Measurements from ENCODE around the gene MAB21L4. TPM values are rescaled to one million over a fixed set of nuclear protein-coding genes. Genes with fewer than 3 reads are reported as not detected.

Gene MAB21L4
- total RNA-seq, 1 donor from 2014 or later: 2.1 TPM

DNA sequence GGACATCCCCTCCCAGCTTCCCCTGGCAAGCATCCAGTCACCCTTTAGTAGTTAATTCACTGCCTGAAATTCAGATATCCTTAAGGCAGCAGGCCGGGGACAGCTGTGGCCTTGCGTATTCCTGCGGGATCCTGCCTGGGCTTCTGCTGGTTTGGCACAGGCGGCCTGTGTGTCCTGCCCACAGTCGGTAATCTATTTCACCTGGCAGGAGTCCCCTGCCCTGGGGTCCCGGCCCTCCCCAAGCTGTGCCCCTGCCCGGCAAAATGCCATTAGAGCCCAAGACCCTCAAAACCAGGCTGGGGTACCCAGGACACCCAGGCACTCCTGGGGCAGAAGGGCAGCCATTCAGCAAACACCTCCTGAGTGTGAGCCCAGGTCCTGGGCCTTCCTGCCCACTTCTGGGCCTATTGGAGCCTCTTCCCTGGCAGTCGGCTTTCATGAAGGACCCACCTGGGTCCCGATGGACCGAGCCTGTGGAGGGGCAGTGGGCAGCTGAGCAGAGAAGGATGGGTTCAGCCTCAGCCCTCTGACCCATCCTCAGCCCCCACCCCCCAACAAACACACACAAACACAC, 21.8 kb upstream of the MAB21L4 start:
- Histone ChIP-seq H3K36me3 (ENCODE audit: control insufficient read depth, insufficient read depth, low read length) (no peaks in the 10 kb centered on the region), H3K27me3 (ENCODE audit: control insufficient read depth, insufficient read depth, low read length) (peaks cover 6% of the 10 kb centered on the region), H3K4me3 (ENCODE audit: low read depth, low read length) (no peak overlapping the region)
- TF ChIP-seq, protein P1, sequence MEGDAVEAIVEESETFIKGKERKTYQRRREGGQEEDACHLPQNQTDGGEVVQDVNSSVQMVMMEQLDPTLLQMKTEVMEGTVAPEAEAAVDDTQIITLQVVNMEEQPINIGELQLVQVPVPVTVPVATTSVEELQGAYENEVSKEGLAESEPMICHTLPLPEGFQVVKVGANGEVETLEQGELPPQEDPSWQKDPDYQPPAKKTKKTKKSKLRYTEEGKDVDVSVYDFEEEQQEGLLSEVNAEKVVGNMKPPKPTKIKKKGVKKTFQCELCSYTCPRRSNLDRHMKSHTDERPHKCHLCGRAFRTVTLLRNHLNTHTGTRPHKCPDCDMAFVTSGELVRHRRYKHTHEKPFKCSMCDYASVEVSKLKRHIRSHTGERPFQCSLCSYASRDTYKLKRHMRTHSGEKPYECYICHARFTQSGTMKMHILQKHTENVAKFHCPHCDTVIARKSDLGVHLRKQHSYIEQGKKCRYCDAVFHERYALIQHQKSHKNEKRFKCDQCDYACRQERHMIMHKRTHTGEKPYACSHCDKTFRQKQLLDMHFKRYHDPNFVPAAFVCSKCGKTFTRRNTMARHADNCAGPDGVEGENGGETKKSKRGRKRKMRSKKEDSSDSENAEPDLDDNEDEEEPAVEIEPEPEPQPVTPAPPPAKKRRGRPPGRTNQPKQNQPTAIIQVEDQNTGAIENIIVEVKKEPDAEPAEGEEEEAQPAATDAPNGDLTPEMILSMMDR (IDR thresholded peaks at IDR 0.05; ENCODE audit: insufficient read depth, low read length, poor library complexity, severe bottlenecking): no peak
- DNase-seq (ENCODE audit: low read depth): no peak

DNA sequence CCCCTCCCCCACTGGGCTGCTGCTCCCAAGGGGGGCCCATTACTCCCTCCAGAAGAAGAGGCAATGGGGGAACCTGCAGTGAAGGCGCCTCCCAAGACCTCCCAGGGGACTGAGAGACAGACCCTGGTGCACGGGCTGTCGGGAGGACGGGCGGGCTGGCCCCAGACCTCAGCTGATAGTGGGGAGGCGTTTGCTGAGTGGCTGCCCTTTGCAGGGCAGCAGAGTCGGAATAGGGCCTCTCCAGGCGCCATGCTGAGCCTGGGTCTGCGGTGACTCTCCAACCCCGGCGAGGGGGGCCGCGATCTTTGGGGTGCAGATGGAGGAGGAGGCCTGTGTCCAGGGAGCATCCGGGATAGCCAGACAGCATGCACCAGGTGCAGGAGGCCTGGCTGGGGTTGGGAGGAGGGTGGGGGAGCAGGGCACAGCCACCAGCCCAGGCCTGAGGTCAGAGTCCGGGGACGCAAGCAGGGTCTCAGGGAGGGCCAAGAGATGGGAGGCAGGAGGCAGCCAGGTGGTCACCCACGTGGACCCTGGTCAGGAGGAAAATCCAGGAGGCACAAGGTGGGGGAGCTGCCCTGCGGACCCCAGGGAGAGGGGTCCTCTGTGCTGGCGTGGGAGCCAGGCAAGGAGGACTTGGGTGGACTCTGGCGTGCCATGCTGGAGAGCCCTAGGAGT, 21.2 kb upstream of the MAB21L4 start:
- peaks cover 6% of the 10 kb centered on the region for H3K27me3 ChIP-seq (ENCODE audit: control insufficient read depth, insufficient read depth, low read length)
- TF ChIP-seq, protein P1 (IDR thresholded peaks at IDR 0.05; ENCODE audit: insufficient read depth, low read length, poor library complexity, severe bottlenecking): no peak
- no peak for DNase-seq (ENCODE audit: low read depth)
- no peak overlapping the region for H3K4me3 ChIP-seq (ENCODE audit: low read depth, low read length)
- H3K36me3 ChIP-seq (ENCODE audit: control insufficient read depth, insufficient read depth, low read length): no peaks in the 10 kb centered on the region

DNA sequence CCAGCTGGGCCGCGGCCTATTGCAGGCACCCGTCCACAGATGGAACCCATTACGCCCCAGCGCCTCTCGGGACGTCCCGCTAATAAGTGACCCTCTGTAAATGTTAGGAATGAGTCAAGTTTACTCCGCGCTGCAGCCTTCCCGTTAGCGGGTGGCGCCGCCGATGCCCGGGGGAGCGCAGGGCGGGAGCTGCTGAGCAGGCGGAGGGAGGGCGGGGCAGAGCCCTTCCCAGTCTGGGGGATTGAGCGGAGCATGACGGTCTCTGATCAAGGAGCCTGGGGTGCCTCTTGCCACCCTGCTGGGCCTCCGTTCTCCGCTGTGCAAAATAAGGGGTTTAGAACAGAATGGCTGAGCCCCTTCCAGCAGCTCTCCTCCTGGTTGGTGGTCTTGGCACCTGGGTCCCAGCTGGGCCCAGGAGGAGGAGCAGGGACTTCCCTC, 20.6 kb upstream of the MAB21L4 start:
- no peaks in the 10 kb centered on the region for H3K36me3 ChIP-seq (ENCODE audit: control insufficient read depth, insufficient read depth, low read length)
- peak; percentile 37 for DNase-seq (ENCODE audit: low read depth)
- H3K4me3 ChIP-seq (ENCODE audit: low read depth, low read length): no peak overlapping the region
- peaks cover 6% of the 10 kb centered on the region for H3K27me3 ChIP-seq (ENCODE audit: control insufficient read depth, insufficient read depth, low read length)
- TF ChIP-seq, protein P1 (IDR thresholded peaks at IDR 0.05; ENCODE audit: insufficient read depth, low read length, poor library complexity, severe bottlenecking): no peak

DNA sequence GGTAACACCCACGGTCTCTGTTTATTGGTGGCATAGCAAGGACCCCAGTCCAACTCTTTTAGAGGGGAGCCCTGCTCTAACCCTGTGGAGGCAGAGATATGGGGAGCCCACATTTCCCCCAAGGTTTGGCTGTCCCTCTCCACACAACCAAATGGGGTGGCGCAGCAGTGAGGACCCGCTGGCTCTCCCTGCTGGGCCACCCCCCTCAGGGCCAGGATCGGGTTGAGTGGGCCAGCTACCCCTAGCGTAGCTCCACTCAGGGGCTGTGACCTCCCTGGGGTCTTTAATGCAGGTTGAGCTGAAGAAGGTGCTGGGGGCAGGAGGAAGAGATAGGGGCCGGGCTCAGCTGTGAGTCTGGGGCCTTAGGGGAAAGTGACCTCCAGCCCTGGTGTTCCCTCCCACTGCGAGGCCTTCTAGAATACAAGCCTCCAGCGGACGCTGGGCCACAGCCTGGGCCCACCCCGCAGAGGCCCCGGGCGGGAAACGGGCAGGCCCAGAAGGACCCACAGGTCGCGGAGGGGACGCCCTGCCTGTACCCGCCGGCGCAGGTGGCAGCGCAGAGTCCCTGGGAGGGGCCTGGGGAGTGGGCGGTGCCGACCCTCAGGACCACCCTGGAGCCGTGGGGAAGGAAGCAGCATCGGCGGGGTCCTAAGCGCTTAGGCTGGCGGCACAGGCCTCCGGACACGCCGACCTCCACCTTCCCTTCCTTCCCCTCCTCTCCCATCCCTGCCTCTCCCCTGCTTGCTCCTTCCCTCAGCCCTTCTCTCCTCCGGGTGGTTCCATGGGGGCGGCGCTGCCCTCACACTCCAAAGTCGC, 19.8 kb upstream of the MAB21L4 start:
- Histone ChIP-seq H3K36me3 (ENCODE audit: control insufficient read depth, insufficient read depth, low read length) (no peaks in the 10 kb centered on the region), H3K4me3 (ENCODE audit: low read depth, low read length) (no peak overlapping the region), H3K27me3 (ENCODE audit: control insufficient read depth, insufficient read depth, low read length) (peaks cover 6% of the 10 kb centered on the region)
- no peak for DNase-seq (ENCODE audit: low read depth)
- TF ChIP-seq, protein P1 (IDR thresholded peaks at IDR 0.05; ENCODE audit: insufficient read depth, low read length, poor library complexity, severe bottlenecking): no peak

DNA sequence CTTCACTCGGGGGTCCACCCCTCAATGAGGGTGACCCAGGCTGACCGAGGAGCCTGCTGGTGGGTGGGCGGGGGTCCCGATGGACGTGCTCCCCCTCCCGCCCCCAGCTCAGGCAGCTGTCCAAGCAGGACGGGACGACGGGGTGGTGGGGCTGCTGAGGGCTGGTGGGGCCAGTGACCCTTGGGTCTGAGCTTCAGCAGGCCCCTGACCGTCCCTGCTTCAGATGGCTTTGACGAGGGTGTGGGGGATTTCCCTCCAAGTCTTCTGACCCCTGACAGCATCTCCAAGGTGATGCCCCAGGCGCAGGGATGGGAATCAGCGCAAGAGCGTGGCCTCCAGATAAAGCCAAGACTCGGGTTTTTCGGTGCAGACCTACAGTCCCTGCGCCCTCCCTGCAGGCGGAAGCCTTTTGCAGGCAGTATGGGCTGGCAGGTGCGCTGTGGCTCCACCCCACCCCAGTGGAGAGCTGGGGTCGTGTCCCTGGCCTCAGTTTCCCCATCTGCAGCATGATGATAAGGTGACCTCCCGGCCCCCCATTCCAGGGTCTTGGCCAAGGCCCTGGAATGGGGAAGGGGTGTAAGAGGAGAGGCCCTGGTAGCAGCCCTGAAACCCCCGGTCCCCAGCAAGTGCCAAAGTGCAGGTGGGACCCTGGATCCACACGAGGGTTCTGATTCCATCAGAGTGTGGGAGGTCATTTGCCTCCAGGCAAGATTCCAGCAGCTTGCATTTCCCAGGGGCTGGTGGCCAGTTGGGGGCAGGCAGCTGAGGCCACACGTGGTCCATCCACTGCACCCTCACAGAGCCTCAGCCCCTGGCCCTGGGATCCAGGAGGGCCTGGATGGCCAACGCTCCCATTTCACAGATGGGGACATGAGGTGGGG, 18.9 kb upstream of the MAB21L4 start:
- Histone ChIP-seq H3K36me3 (ENCODE audit: control insufficient read depth, insufficient read depth, low read length) (no peaks in the 10 kb centered on the region), H3K27me3 (ENCODE audit: control insufficient read depth, insufficient read depth, low read length) (peaks cover 4% of the 10 kb centered on the region)
- no peak for DNase-seq (ENCODE audit: low read depth)

More for the DNA sequence above, 18.9 kb upstream of the MAB21L4 start:
- H3K4me3 ChIP-seq (ENCODE audit: low read depth, low read length): no peak overlapping the region
- TF ChIP-seq, protein P1 (IDR thresholded peaks at IDR 0.05; ENCODE audit: insufficient read depth, low read length, poor library complexity, severe bottlenecking): no peak
